HG03432 (cell line): ENCODE data around the gene CORO2B.

Experiments
- ATAC-seq: cut with Tn5 transposase; IDR thresholded peaks from one replicate; pipeline ENCODE4 v1.9.1; 2021; ENCODE audit warnings: mild to moderate bottlenecking, moderate library complexity; ENCODE audit not compliant: unreplicated experiment

CORO2B gene

GRCh38 chr15:68626283-68626682, 47.5 kb downstream of the CORO2B start:
- ATAC-seq, result no peak

- ATAC-seq, result no peak
These were observed 47.9 kb downstream of the CORO2B start for GRCh38 chr15:68626739-68627138.

GRCh38 chr15:68627476-68627875, 48.7 kb downstream of the CORO2B start:
- no peak for ATAC-seq

GRCh38 chr15:68627995-68628394, 49.2 kb downstream of the CORO2B start:
- ATAC-seq, result no peak

GRCh38 chr15:68629519-68630210, 50.9 kb downstream of the CORO2B start:
- no peak for ATAC-seq

- ATAC-seq, result no peak
These were observed 51.4 kb downstream of the CORO2B start for GRCh38 chr15:68630211-68630555.

- ATAC-seq, result no peak
These were observed 52.0 kb downstream of the CORO2B start for GRCh38 chr15:68630836-68631235.

- no peak for ATAC-seq
These were observed 52.8 kb downstream of the CORO2B start for GRCh38 chr15:68631601-68632051.

GRCh38 chr15:68632101-68632500, 53.3 kb downstream of the CORO2B start:
- no peak for ATAC-seq

GRCh38 chr15:68633231-68634121, 54.7 kb downstream of the CORO2B start:
- ATAC-seq, result no peak

GRCh38 chr15:68634122-68634482, 55.3 kb downstream of the CORO2B start:
- no peak for ATAC-seq

- no peak for ATAC-seq
These were observed 55.7 kb downstream of the CORO2B start for GRCh38 chr15:68634531-68634930.

GRCh38 chr15:68635141-68635540, 56.3 kb downstream of the CORO2B start:
- ATAC-seq, result no peak

GRCh38 chr15:68636256-68636655, 57.5 kb downstream of the CORO2B start:
- no peak for ATAC-seq

GRCh38 chr15:68637767-68638404, 59.1 kb downstream of the CORO2B start:
- no peak for ATAC-seq

GRCh38 chr15:68638953-68639515, 60.2 kb downstream of the CORO2B start:
- no peak for ATAC-seq

- ATAC-seq, result no peak
These were observed 61.3 kb downstream of the CORO2B start for GRCh38 chr15:68639926-68640600.

- no peak for ATAC-seq
These were observed 62.1 kb downstream of the CORO2B start for GRCh38 chr15:68640791-68641331.

- no peak for ATAC-seq
These were observed 62.6 kb downstream of the CORO2B start for GRCh38 chr15:68641376-68641775.

- ATAC-seq, result no peak
These were observed 63.7 kb downstream of the CORO2B start for GRCh38 chr15:68642491-68642845.
